Thyroid gland (tissue), 4 donors: Measurements from ENCODE around the gene HAND2.

Experiments used
- POLR2A ChIP-seq, 2 donors: fragments of 450-650 bp; IDR thresholded peaks; one replicate each; pipeline ENCODE4 v1.6.1; 2017; ENCODE audit warnings: antibody characterized with exemption in 2 of 2, mild to moderate bottlenecking in 2 of 2, moderate library complexity in 1 of 2
- TF ChIP-seq, protein P1 (sequence below), 6 experiments: fragments of 200-600 bp in 3 of 6; fragments of 450-650 bp in 3 of 6; sonication (generic) in 3 of 6; IDR thresholded peaks; one replicate each; pipeline ENCODE4 v1.5.1; 2016 to 2019; ENCODE audit warnings: antibody characterized with exemption in 6 of 6, mild to moderate bottlenecking in 2 of 6, inconsistent platforms in 1 of 6, moderate library complexity in 1 of 6

GRCh38 chr4:173538909-173539445 is 8.9 kb upstream of the HAND2 start:
- TF ChIP-seq, protein P1, sequence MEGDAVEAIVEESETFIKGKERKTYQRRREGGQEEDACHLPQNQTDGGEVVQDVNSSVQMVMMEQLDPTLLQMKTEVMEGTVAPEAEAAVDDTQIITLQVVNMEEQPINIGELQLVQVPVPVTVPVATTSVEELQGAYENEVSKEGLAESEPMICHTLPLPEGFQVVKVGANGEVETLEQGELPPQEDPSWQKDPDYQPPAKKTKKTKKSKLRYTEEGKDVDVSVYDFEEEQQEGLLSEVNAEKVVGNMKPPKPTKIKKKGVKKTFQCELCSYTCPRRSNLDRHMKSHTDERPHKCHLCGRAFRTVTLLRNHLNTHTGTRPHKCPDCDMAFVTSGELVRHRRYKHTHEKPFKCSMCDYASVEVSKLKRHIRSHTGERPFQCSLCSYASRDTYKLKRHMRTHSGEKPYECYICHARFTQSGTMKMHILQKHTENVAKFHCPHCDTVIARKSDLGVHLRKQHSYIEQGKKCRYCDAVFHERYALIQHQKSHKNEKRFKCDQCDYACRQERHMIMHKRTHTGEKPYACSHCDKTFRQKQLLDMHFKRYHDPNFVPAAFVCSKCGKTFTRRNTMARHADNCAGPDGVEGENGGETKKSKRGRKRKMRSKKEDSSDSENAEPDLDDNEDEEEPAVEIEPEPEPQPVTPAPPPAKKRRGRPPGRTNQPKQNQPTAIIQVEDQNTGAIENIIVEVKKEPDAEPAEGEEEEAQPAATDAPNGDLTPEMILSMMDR (IDR thresholded peaks at IDR 0.05): no peak
- no peak for TF ChIP-seq POLR2A (IDR thresholded peaks at IDR 0.05)
